22Rv1 (cell line): Measurements from ENCODE around the gene ZKSCAN8.

ENCODE experiments used
- ZFX ChIP-seq: fragments of 450-650 bp; IDR thresholded peaks from 2 replicates; pipeline ENCODE4 v1.6.1; 2017; ENCODE audit warnings: antibody characterized with exemption, borderline replicate concordance
- TF ChIP-seq, protein P1 (sequence below): fragments of 450-650 bp; IDR thresholded peaks from 2 replicates; pipeline ENCODE4 v1.5.1; 2017; ENCODE audit warnings: mild to moderate bottlenecking

DNA sequence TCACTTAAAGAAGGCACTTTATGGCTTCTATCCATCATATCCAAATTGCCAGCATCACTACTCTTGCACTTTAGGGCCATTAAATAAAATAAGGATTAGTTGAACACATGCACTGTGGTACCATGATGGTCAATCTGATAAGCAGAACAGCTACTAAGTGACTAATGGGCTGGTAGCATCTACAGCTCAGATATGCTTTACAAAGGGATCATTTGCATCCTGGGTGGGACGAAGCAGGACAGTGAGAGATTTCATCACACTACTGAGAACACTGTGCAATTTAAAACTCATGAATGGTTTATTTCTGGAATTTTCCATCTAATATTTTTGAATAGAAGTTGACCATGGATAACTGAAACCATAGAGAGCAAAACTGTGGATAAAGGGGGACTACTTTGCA, 58.3 kb downstream of the ZKSCAN8 start:
- TF ChIP-seq, protein P1, sequence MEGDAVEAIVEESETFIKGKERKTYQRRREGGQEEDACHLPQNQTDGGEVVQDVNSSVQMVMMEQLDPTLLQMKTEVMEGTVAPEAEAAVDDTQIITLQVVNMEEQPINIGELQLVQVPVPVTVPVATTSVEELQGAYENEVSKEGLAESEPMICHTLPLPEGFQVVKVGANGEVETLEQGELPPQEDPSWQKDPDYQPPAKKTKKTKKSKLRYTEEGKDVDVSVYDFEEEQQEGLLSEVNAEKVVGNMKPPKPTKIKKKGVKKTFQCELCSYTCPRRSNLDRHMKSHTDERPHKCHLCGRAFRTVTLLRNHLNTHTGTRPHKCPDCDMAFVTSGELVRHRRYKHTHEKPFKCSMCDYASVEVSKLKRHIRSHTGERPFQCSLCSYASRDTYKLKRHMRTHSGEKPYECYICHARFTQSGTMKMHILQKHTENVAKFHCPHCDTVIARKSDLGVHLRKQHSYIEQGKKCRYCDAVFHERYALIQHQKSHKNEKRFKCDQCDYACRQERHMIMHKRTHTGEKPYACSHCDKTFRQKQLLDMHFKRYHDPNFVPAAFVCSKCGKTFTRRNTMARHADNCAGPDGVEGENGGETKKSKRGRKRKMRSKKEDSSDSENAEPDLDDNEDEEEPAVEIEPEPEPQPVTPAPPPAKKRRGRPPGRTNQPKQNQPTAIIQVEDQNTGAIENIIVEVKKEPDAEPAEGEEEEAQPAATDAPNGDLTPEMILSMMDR, result no peak
- TF ChIP-seq ZFX, result no peak
